ENCODE results near the gene BCAP31. TPM values are rescaled to one million over a fixed set of nuclear protein-coding genes. Genes with fewer than 3 reads are reported as not detected.
A peak's percentile ranks its signal among the peaks of the same experiment; 100 is the strongest.

The BCAP31 gene
- total and polyA plus RNA-seq, 2 of the 13 experiments (the other 11 are each of a cell fraction or from before 2014, with no cell fraction given), result 139 to 178 TPM

- H3K27me3 ChIP-seq (ENCODE audit: control insufficient read depth in 1 of 2, insufficient read depth in 2 of 2, low read length in 2 of 2), result no peaks in the 10 kb centered on the region
- POLR2A ChIA-PET, result interaction anchor here (0.8 to 2.1 kb wide), 3 partner anchors 9 to 41 kb away, joined by 3 to 16 read pairs (median 8); no protein-coding TSS in a partner anchor
- H3K4me1 ChIP-seq (ENCODE audit: insufficient read depth, low read length), result peaks cover 34% of the 10 kb centered on the region
- H3K9me3 ChIP-seq (ENCODE audit: low read length), result no peaks in the 10 kb centered on the region
- intact Hi-C loops (cut with micrococcal nuclease; ENCODE audit: unreplicated experiment) (no loop called here), in situ Hi-C loops (cut with HindIII; ENCODE audit: extremely low pct_ligation_motif_present, low pct_unique_long_range_greater_than_20kb) (no loop called here)
- no peaks in the 10 kb centered on the region; a peak in 1 of 5 replicates for H3K36me3 ChIP-seq (replicated peaks in 1 of 2; ENCODE audit: control insufficient read depth in 1 of 2, insufficient read depth in 2 of 2, low read length in 2 of 2)
- FAIRE-seq (no peak), DNase-seq (ENCODE audit: low spot score) (no peak), ATAC-seq (peak; percentile 7)
- no TSS peak for BruUV-seq (replicated peaks)
- no peak overlapping the region for H2AFZ ChIP-seq (ENCODE audit: low read length)
- H4K20me1 ChIP-seq (ENCODE audit: insufficient read depth, low read length), result peaks cover 12% of the 10 kb centered on the region
- peak overlapping the region; percentile 71 for H3K9ac ChIP-seq (ENCODE audit: insufficient read depth, low read depth, low read length)
- CTCF ChIA-PET (ENCODE audit: low intra/inter-chr PET ratio, low total read pairs), result no interaction called here
- no CpG with 5 or more reads among the region's 24 CpGs for WGBS (ENCODE audit: low lambda C conversion rate)
- peaks cover 20% of the 10 kb centered on the region for H3K79me2 ChIP-seq (ENCODE audit: insufficient read depth, low read length)
- H3K4me3 ChIP-seq (replicated peaks in 1 of 3; ENCODE audit: insufficient read depth in 1 of 3, low read depth in 2 of 3, low read length in 3 of 3), result peak overlapping the region; percentile 54 to 73 (median 60)
- peak overlapping the region; percentile 74 for H3K4me2 ChIP-seq (ENCODE audit: low read depth, low read length)
- H3K27ac ChIP-seq (ENCODE audit: extremely low read length, insufficient read depth, low read length), result peak overlapping the region; percentile 76
- TF ChIP-seq ZNF569 (CRISPR knock-in tag; IDR thresholded peaks at IDR 0.05; ENCODE audit: borderline replicate concordance) (no peak), DZIP1 (CRISPR knock-in tag; IDR thresholded peaks at IDR 0.05) (0 out of 2 replicates have a peak, but pooled peaks have one; percentile 31), ZNF781 (CRISPR knock-in tag; IDR thresholded peaks at IDR 0.05; ENCODE audit: borderline replicate concordance, not compliant biosample characterization) (no peak), MED13 (CRISPR knock-in tag; IDR thresholded peaks at IDR 0.05) (no peak), ZMAT3 (CRISPR knock-in tag; conservative IDR thresholded peaks at IDR 0.05) (0 out of 2 replicates have a peak, but pooled peaks have one; percentile 64), TAF1 (CRISPR knock-in tag; IDR thresholded peaks at IDR 0.05) (no peak), ZNF549 (CRISPR knock-in tag; IDR thresholded peaks at IDR 0.05) (no peak), SKIL (CRISPR knock-in tag; IDR thresholded peaks at IDR 0.05; ENCODE audit: borderline replicate concordance) (no peak), LRRFIP1 (CRISPR knock-in tag; conservative IDR thresholded peaks at IDR 0.05) (no peak), ARID5B (CRISPR knock-in tag; IDR thresholded peaks at IDR 0.05) (no peak)
These were observed 38.2 kb downstream of the BCAP31 start for GRCh38 chrX:153685751-153686696.

Data from HepG2 (cell line).